H1 (cell line): ENCODE data around the gene NMU. TPM values are rescaled to one million over a fixed set of nuclear protein-coding genes. Genes with fewer than 3 reads are reported as not detected.

ENCODE experiments used
- CTCF ChIA-PET: fragments of 300-600 bp; sonication (Branson Sonifier 250); formaldehyde crosslinking; loops from one replicate; lab custom pipeline; 2021; ENCODE audit not compliant: partially characterized antibody; lab: Charles Lee
- POLR2A ChIA-PET: fragments of 300-600 bp; sonication (Branson Sonifier 250); formaldehyde crosslinking; loops from one replicate; lab custom pipeline; 2021; ENCODE audit warnings: inconsistent platforms; ENCODE audit not compliant: partially characterized antibody; lab: Charles Lee
- DNase-seq, 2 experiments: peaks; one replicate each; pipeline versions ENCODE4 v3.0.0 to v3.0.0-alpha.2; 2010 to 2022; ENCODE audit warnings: low spot score in 2 of 2, low read depth in 1 of 2, mixed read lengths in 1 of 2
- FAIRE-seq: peaks from 2 replicates; lab custom pipeline; 2011; peaks lifted over from hg19 to GRCh38; lab: Jason Lieb, UNC
- H2AFZ ChIP-seq: 2 replicates; pipeline ENCODE4 v1.8.1; 2012; ENCODE audit warnings: low read length, inconsistent platforms
- H2AK5ac ChIP-seq: 2 replicates; pipeline ENCODE4 v1.6.1; 2013; ENCODE audit warnings: low read depth, low read length
- H2BK120ac ChIP-seq: replicated peaks from 2 replicates; pipeline ENCODE3; 2013; ENCODE audit warnings: low read depth, low read length, inconsistent platforms
- H2BK12ac ChIP-seq: 2 replicates; pipeline ENCODE4 v1.6.1; 2013; ENCODE audit warnings: low read depth, low read length
- H2BK15ac ChIP-seq: 2 replicates; pipeline ENCODE4 v1.6.1; 2013; ENCODE audit warnings: low read length
- H2BK20ac ChIP-seq: 2 replicates; pipeline ENCODE4 v1.6.1; 2013; ENCODE audit warnings: low read length
- H2BK5ac ChIP-seq: 2 replicates; pipeline ENCODE4 v1.6.1; 2013; ENCODE audit warnings: low read depth, low read length
- H3K14ac ChIP-seq: 2 replicates; pipeline ENCODE4 v1.6.1; 2013; ENCODE audit warnings: inconsistent platforms; ENCODE audit not compliant: insufficient read length
- H3K18ac ChIP-seq: 2 replicates; pipeline ENCODE4 v1.6.1; 2013; ENCODE audit warnings: low read length; ENCODE audit errors: extremely low read depth
- H3K23ac ChIP-seq: 2 replicates; pipeline ENCODE4 v1.6.1; 2013; ENCODE audit warnings: inconsistent platforms; ENCODE audit not compliant: insufficient read length
- H3K23me2 ChIP-seq: 2 replicates; pipeline ENCODE4 v1.6.1; 2013; ENCODE audit warnings: low read depth, low read length
- H3K27ac ChIP-seq: 2 replicates; pipeline ENCODE4 v1.6.1; 2011; ENCODE audit warnings: low read depth, low read length, inconsistent platforms
- H3K27me3 ChIP-seq, 4 experiments: replicated peaks in 1 of 4; 1 replicate in 1 of 4; 2 replicates in 3 of 4; pipeline versions ENCODE4 v1.6.1 to v1.8.1; 2011 to 2013; ENCODE audit warnings: low read length in 3 of 4, mild to moderate bottlenecking in 3 of 4, inconsistent platforms in 2 of 4, mixed read lengths in 2 of 4, moderate library complexity in 1 of 4; ENCODE audit not compliant: control insufficient read depth in 3 of 4, insufficient read depth in 3 of 4; ENCODE audit errors: extremely low read depth in 1 of 4
- H3K36me3 ChIP-seq, 4 experiments: 2 replicates each; pipeline versions ENCODE4 v1.6.1 to v1.8.1; 2011 to 2013; ENCODE audit warnings: mild to moderate bottlenecking in 4 of 4, low read length in 3 of 4, moderate library complexity in 2 of 4, control low read depth in 1 of 4, inconsistent platforms in 1 of 4; ENCODE audit not compliant: insufficient read depth in 4 of 4, control insufficient read depth in 2 of 4
- H3K4ac ChIP-seq: replicated peaks from 2 replicates; pipeline ENCODE3; 2013; ENCODE audit warnings: low read length, low read depth, mixed read lengths, inconsistent platforms; ENCODE audit not compliant: insufficient read length
- H3K4me1 ChIP-seq, 4 experiments: replicated peaks in 1 of 4; 1 replicate in 1 of 4; 2 replicates in 3 of 4; pipeline versions ENCODE4 v1.6.1 to v1.8.1; 2011 to 2013; ENCODE audit warnings: low read length in 3 of 4, inconsistent platforms in 2 of 4, mixed read lengths in 1 of 4; ENCODE audit not compliant: insufficient read depth in 4 of 4, control insufficient read depth in 3 of 4
- H3K4me2 ChIP-seq, 2 experiments: 2 replicates each; pipeline versions ENCODE4 v1.6.1 to v1.8.1; 2011 to 2013; ENCODE audit warnings: low read depth in 2 of 2, low read length in 2 of 2, control low read depth in 1 of 2, inconsistent platforms in 1 of 2, mild to moderate bottlenecking in 1 of 2; ENCODE audit not compliant: insufficient read depth in 1 of 2
- H3K4me3 ChIP-seq, 4 experiments: fragments of 200-600, 300-600 bp in 1 of 4; sonication (generic), shearing (Covaris generic), sonication (Bioruptor Twin) in 1 of 4; 2 replicates each; pipeline versions ENCODE4 v1.5.1 to v1.8.1; 2011 to 2016; ENCODE audit warnings: low read length in 4 of 4, low read depth in 3 of 4, control low read depth in 2 of 4, inconsistent platforms in 2 of 4, mild to moderate bottlenecking in 2 of 4, mixed read lengths in 1 of 4, moderate library complexity in 1 of 4; ENCODE audit not compliant: insufficient read depth in 2 of 4; ENCODE audit errors: extremely low read depth in 1 of 4
- H3K56ac ChIP-seq: replicated peaks from 2 replicates; pipeline ENCODE3; 2013; ENCODE audit warnings: low read depth, mild to moderate bottlenecking, mixed read lengths, low read length, inconsistent platforms; ENCODE audit not compliant: insufficient read length
- H3K79me1 ChIP-seq: 2 replicates; pipeline ENCODE4 v1.6.1; 2013; ENCODE audit warnings: low read depth, low read length, control low read depth
- H3K79me2 ChIP-seq, 2 experiments: 2 replicates each; pipeline versions ENCODE4 v1.6.1 to v1.8.1; 2012 to 2013; ENCODE audit warnings: low read length in 2 of 2, mild to moderate bottlenecking in 2 of 2, inconsistent platforms in 1 of 2; ENCODE audit not compliant: insufficient read depth in 2 of 2, control insufficient read depth in 1 of 2
- H3K9ac ChIP-seq, 4 experiments: replicated peaks in 1 of 4; 1 replicate in 1 of 4; 2 replicates in 3 of 4; pipeline versions ENCODE4 v1.6.1 to v1.8.1; 2011 to 2013; ENCODE audit warnings: low read depth in 3 of 4, low read length in 3 of 4, control low read depth in 2 of 4, mild to moderate bottlenecking in 2 of 4, moderate library complexity in 2 of 4, inconsistent platforms in 1 of 4; ENCODE audit errors: extremely low read depth in 1 of 4
- H3K9me3 ChIP-seq, 2 experiments: 2 replicates each; pipeline versions ENCODE4 v1.6.1 to v1.8.1; 2012 to 2013; ENCODE audit warnings: mild to moderate bottlenecking in 2 of 2, moderate library complexity in 2 of 2, control low read depth in 1 of 2, inconsistent platforms in 1 of 2, low read depth in 1 of 2, low read length in 1 of 2, mixed read lengths in 1 of 2; ENCODE audit not compliant: insufficient read depth in 2 of 2
- H4K20me1 ChIP-seq, 2 experiments: replicated peaks in 1 of 2; 2 replicates each; pipeline versions ENCODE3 to v1.8.1; 2011 to 2013; ENCODE audit warnings: inconsistent platforms in 2 of 2, low read length in 2 of 2, mild to moderate bottlenecking in 1 of 2; ENCODE audit not compliant: insufficient read depth in 2 of 2, control insufficient read depth in 1 of 2
- H4K5ac ChIP-seq: 2 replicates; pipeline ENCODE4 v1.6.1; 2013; ENCODE audit warnings: low read length, low read depth, mixed read lengths, inconsistent platforms; ENCODE audit not compliant: insufficient read length
- H4K8ac ChIP-seq: 2 replicates; pipeline ENCODE4 v1.8.0; 2013; ENCODE audit warnings: mild to moderate bottlenecking, moderate library complexity, low read length, inconsistent platforms; ENCODE audit not compliant: insufficient read depth; ENCODE audit errors: extremely low read depth
- H4K91ac ChIP-seq: replicated peaks from 2 replicates; pipeline ENCODE3; 2013; ENCODE audit warnings: low read length, mixed read lengths, inconsistent platforms; ENCODE audit not compliant: insufficient read length
- BCL11A ChIP-seq, 2 experiments: IDR thresholded peaks; one replicate each; pipeline ENCODE4 v1.6.1; 2011; ENCODE audit warnings: low read depth in 2 of 2, low read length in 2 of 2, mild to moderate bottlenecking in 2 of 2
- CEBPB ChIP-seq: IDR thresholded peaks from 2 replicates; pipeline ENCODE4 v1.6.1; 2012; ENCODE audit warnings: low read depth, low read length
- EGR1 ChIP-seq: IDR thresholded peaks from 2 replicates; pipeline ENCODE4 v1.6.1; 2011; ENCODE audit warnings: low read depth, low read length, borderline replicate concordance
- GABPA ChIP-seq: IDR thresholded peaks from 2 replicates; pipeline ENCODE4 v1.6.1; 2011; ENCODE audit warnings: mild to moderate bottlenecking, low read length, moderate library complexity, borderline replicate concordance; ENCODE audit not compliant: insufficient read depth
- MAFK ChIP-seq: IDR thresholded peaks from 2 replicates; pipeline ENCODE4 v1.6.1; 2012; ENCODE audit warnings: low read depth, mild to moderate bottlenecking, improper control_type of control experiment, low read length
- MAX ChIP-seq: IDR thresholded peaks from 2 replicates; pipeline ENCODE4 v1.6.1; 2012; ENCODE audit warnings: inconsistent platforms
- PHF8 ChIP-seq: fragments of 200-600 bp; sonication (generic); conservative IDR thresholded peaks from 2 replicates; pipeline ENCODE4 v1.7.1; 2012; ENCODE audit warnings: low read depth, mild to moderate bottlenecking, inconsistent platforms, low read length, moderate library complexity
- POLR2A ChIP-seq, 2 experiments: IDR thresholded peaks; 1 replicate in 1 of 2; 2 replicates in 1 of 2; pipeline ENCODE4 v1.6.1; 2011; ENCODE audit warnings: low read depth in 2 of 2, low read length in 2 of 2, mild to moderate bottlenecking in 2 of 2; ENCODE audit errors: control extremely low read depth in 1 of 2
- RBBP5 ChIP-seq: IDR thresholded peaks from 2 replicates; pipeline ENCODE4 v1.7.1; 2012; ENCODE audit warnings: low read depth, mild to moderate bottlenecking, inconsistent platforms, low read length, moderate library complexity, borderline replicate concordance
- SIRT6 ChIP-seq: IDR thresholded peaks from one replicate; pipeline ENCODE4 v1.7.1; 2012; ENCODE audit warnings: low read length, inconsistent platforms
- SP2 ChIP-seq: IDR thresholded peaks from 2 replicates; pipeline ENCODE4 v1.6.1; 2012; ENCODE audit warnings: mild to moderate bottlenecking, low read length, inconsistent platforms
- SP4 ChIP-seq: IDR thresholded peaks from 2 replicates; pipeline ENCODE4 v1.6.1; 2012; ENCODE audit warnings: low read length, inconsistent platforms
- SRF ChIP-seq: IDR thresholded peaks from 2 replicates; pipeline ENCODE4 v1.6.1; 2011; ENCODE audit warnings: mild to moderate bottlenecking, low read depth, low read length, moderate library complexity
- TAF7 ChIP-seq: optimal IDR thresholded peaks from 2 replicates; pipeline ENCODE3; 2011; ENCODE audit warnings: low read depth, mild to moderate bottlenecking, inconsistent platforms, low read length, moderate library complexity, borderline replicate concordance
- YY1 ChIP-seq: IDR thresholded peaks from 2 replicates; pipeline ENCODE4 v1.6.1; 2011; ENCODE audit warnings: low read depth, mild to moderate bottlenecking, low read length
- WGBS, 2 experiments: shearing (Covaris generic) in 1 of 2; methylation state at CpG; one replicate each; pipeline versions ENCODE4 v1.1.6 to v1.1.7; 2013 to 2015; ENCODE audit warnings: low lambda C conversion rate in 2 of 2, mixed read lengths in 2 of 2, inconsistent platforms in 1 of 2, low coverage in 1 of 2, missing lambda C conversion rate in 1 of 2; ENCODE audit not compliant: insufficient replicate concordance in 2 of 2, insufficient coverage in 1 of 2, insufficient read length in 1 of 2; ENCODE audit errors: extremely low coverage in 1 of 2, missing lambda C conversion rate in 1 of 2; 5-methylcytosine and 5-hydroxymethylcytosine counted together
- polyA plus RNA-seq, 7 experiments: library from polyadenylated mRNA; depleted of rRNA in 3 of 7; stranded (reverse) in 5 of 7; unstranded in 2 of 7; fragments of >200 nt in 5 of 7; fragments of 200-250 nt in 2 of 7; gene quantifications; 1 replicate in 5 of 7; 2 replicates in 1 of 7; 4 replicates in 1 of 7; pipeline versions ENCODE4 v1.2.1 to v1.2.3, GENCODE V29; 2011 to 2013; ENCODE audit warnings: missing spikeins in 2 of 7, mixed read lengths in 2 of 7
- total RNA-seq: library from RNA; stranded (reverse); fragmentation: NEBNext Ultra II Directional; extraction: Animal tissue kit (Norgen Biotek cat#: 25700); gene quantifications from 2 replicates; pipeline ENCODE4 v1.2.1, GENCODE V29; 2021
- TF ChIP-seq, protein P1 (sequence below): IDR thresholded peaks from 2 replicates; pipeline ENCODE4 v1.6.1; 2012; ENCODE audit warnings: inconsistent platforms

The NMU gene
- total and polyA plus RNA-seq, 2 of the 8 experiments (the other 6 are each of a cell fraction or from before 2014, with no cell fraction given), result 30.5 to 50.4 TPM

GRCh38 chr4:55650483-55650882 lies 14.4 kb upstream of the NMU start:
- H2BK15ac ChIP-seq, result no peak overlapping the region
- no peak overlapping the region for H2BK5ac ChIP-seq
- H3K9me3 ChIP-seq, result no peaks in the 10 kb centered on the region
- POLR2A ChIA-PET, result no interaction called here
- H3K4me3 ChIP-seq, result no peak overlapping the region
- CTCF ChIA-PET, result no interaction called here
- DNase-seq (no peak), FAIRE-seq (no peak)
- no peak overlapping the region for H3K4ac ChIP-seq
- WGBS, 2 experiments, result 83% methylated on average over 5 of the region's 5 CpGs; no CpG with 5 or more reads in 1 of the 2 experiments
- H3K14ac ChIP-seq, result no peak overlapping the region
- no peak overlapping the region for H3K18ac ChIP-seq
- H3K23me2 ChIP-seq, result no peaks in the 10 kb centered on the region
- no peak overlapping the region for H3K27ac ChIP-seq
- H3K79me2 ChIP-seq, result no peaks in the 10 kb centered on the region
- H3K9ac ChIP-seq, result no peak overlapping the region
- no peak overlapping the region for H2BK12ac ChIP-seq
- no peaks in the 10 kb centered on the region for H3K27me3 ChIP-seq
- H3K79me1 ChIP-seq, result no peaks in the 10 kb centered on the region
- H3K23ac ChIP-seq, result no peak overlapping the region
- no peak overlapping the region for H3K4me2 ChIP-seq
- no peaks in the 10 kb centered on the region for H4K20me1 ChIP-seq
- no peak overlapping the region for H2BK120ac ChIP-seq
- H4K91ac ChIP-seq, result no peak overlapping the region
- H3K36me3 ChIP-seq, result no peaks in the 10 kb centered on the region
- H4K5ac ChIP-seq, result no peak overlapping the region
- no peak overlapping the region for H4K8ac ChIP-seq
- no peak overlapping the region for H2BK20ac ChIP-seq
- H3K56ac ChIP-seq, result no peak overlapping the region
- no peaks in the 10 kb centered on the region for H3K4me1 ChIP-seq
- H2AK5ac ChIP-seq, result no peak overlapping the region
- H2AFZ ChIP-seq, result no peak overlapping the region
- no peak for TF ChIP-seq PHF8
- TF ChIP-seq POLR2A (IDR thresholded peaks at IDR 0.05; ENCODE audit: control extremely low read depth in 1 of 2, low read depth in 2 of 2, low read length in 2 of 2), result no peak
- TF ChIP-seq EGR1, result no peak
- TF ChIP-seq RBBP5, result no peak
- no peak for TF ChIP-seq SP2
- TF ChIP-seq, protein P1, sequence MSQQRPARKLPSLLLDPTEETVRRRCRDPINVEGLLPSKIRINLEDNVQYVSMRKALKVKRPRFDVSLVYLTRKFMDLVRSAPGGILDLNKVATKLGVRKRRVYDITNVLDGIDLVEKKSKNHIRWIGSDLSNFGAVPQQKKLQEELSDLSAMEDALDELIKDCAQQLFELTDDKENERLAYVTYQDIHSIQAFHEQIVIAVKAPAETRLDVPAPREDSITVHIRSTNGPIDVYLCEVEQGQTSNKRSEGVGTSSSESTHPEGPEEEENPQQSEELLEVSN, result no peak
- TF ChIP-seq BCL11A (IDR thresholded peaks at IDR 0.05; ENCODE audit: low read depth in 2 of 2, low read length in 2 of 2), result no peak
- TF ChIP-seq TAF7, result no peak
- TF ChIP-seq SP4, result no peak
- no peak for TF ChIP-seq CEBPB
- TF ChIP-seq MAFK, result no peak
- no peak for TF ChIP-seq MAX
- TF ChIP-seq SIRT6, result no peak
- no peak for TF ChIP-seq GABPA
- TF ChIP-seq YY1, result no peak
- TF ChIP-seq SRF, result no peak
